H1 (cell line): ENCODE measurements around the gene CXCL5. TPM values are rescaled to one million over a fixed set of nuclear protein-coding genes. Genes with fewer than 3 reads are reported as not detected.

Source experiments
- MAFK ChIP-seq: IDR thresholded peaks from 2 replicates; pipeline ENCODE4 v1.6.1; 2012; ENCODE audit warnings: low read depth, mild to moderate bottlenecking, improper control_type of control experiment, low read length
- POLR2A ChIP-seq, 2 experiments: IDR thresholded peaks; 1 replicate in 1 of 2; 2 replicates in 1 of 2; pipeline ENCODE4 v1.6.1; 2011; ENCODE audit warnings: low read depth in 2 of 2, low read length in 2 of 2, mild to moderate bottlenecking in 2 of 2; ENCODE audit errors: control extremely low read depth in 1 of 2
- RNF2 ChIP-seq: fragments of 200-900, 300-1000 bp; sonication (generic); IDR thresholded peaks from 2 replicates; pipeline ENCODE4 v1.7.1; 2016; ENCODE audit warnings: borderline replicate concordance, low read depth, mild to moderate bottlenecking, antibody characterized with exemption, low read length; ENCODE audit not compliant: poor library complexity, severe bottlenecking; ENCODE audit errors: missing control alignments
- SRF ChIP-seq: IDR thresholded peaks from 2 replicates; pipeline ENCODE4 v1.6.1; 2011; ENCODE audit warnings: mild to moderate bottlenecking, low read depth, low read length, moderate library complexity
- TBP ChIP-seq: IDR thresholded peaks from 2 replicates; pipeline ENCODE4 v1.6.1; 2011; ENCODE audit warnings: low read depth, low read length, improper control_type of control experiment
- polyA plus RNA-seq, 7 experiments: library from polyadenylated mRNA; depleted of rRNA in 3 of 7; stranded (reverse) in 5 of 7; unstranded in 2 of 7; fragments of >200 nt in 5 of 7; fragments of 200-250 nt in 2 of 7; gene quantifications; 1 replicate in 5 of 7; 2 replicates in 1 of 7; 4 replicates in 1 of 7; pipeline versions ENCODE4 v1.2.1 to v1.2.3, GENCODE V29; 2011 to 2013; ENCODE audit warnings: missing spikeins in 2 of 7, mixed read lengths in 2 of 7
- total RNA-seq: library from RNA; stranded (reverse); fragmentation: NEBNext Ultra II Directional; extraction: Animal tissue kit (Norgen Biotek cat#: 25700); gene quantifications from 2 replicates; pipeline ENCODE4 v1.2.1, GENCODE V29; 2021
- TF ChIP-seq, protein P1 (sequence below): fragments of 300-600 bp; sonication (generic); IDR thresholded peaks from 2 replicates; pipeline ENCODE4 v1.7.1; 2012; ENCODE audit warnings: low read length, moderate library complexity, mild to moderate bottlenecking, inconsistent platforms; ENCODE audit not compliant: insufficient replicate concordance

CXCL5 gene
- total and polyA plus RNA-seq, 2 of the 8 experiments (the other 6 are each of a cell fraction or from before 2014, with no cell fraction given) = 10.9 to 15.6 TPM

DNA sequence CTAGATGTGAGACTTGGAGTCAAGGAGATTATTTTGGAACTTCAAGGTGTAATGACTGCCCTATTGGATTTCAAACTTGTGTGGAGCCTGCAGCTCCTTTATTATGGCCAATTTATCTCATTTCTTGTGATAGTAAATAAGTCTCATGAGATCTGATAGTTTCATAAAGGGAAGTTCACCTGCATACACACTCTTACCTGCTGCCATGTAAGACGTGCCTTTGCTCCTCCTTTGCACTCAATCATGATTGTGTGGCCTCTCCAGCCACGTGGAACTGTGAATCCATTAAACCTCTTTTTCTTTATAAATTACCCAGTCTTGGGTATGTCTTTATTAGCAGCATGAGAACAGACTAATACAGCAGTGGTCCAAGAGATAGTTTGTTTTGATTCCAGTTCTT, 35.8 kb downstream of the CXCL5 start (continued):
- TF ChIP-seq, protein P1, sequence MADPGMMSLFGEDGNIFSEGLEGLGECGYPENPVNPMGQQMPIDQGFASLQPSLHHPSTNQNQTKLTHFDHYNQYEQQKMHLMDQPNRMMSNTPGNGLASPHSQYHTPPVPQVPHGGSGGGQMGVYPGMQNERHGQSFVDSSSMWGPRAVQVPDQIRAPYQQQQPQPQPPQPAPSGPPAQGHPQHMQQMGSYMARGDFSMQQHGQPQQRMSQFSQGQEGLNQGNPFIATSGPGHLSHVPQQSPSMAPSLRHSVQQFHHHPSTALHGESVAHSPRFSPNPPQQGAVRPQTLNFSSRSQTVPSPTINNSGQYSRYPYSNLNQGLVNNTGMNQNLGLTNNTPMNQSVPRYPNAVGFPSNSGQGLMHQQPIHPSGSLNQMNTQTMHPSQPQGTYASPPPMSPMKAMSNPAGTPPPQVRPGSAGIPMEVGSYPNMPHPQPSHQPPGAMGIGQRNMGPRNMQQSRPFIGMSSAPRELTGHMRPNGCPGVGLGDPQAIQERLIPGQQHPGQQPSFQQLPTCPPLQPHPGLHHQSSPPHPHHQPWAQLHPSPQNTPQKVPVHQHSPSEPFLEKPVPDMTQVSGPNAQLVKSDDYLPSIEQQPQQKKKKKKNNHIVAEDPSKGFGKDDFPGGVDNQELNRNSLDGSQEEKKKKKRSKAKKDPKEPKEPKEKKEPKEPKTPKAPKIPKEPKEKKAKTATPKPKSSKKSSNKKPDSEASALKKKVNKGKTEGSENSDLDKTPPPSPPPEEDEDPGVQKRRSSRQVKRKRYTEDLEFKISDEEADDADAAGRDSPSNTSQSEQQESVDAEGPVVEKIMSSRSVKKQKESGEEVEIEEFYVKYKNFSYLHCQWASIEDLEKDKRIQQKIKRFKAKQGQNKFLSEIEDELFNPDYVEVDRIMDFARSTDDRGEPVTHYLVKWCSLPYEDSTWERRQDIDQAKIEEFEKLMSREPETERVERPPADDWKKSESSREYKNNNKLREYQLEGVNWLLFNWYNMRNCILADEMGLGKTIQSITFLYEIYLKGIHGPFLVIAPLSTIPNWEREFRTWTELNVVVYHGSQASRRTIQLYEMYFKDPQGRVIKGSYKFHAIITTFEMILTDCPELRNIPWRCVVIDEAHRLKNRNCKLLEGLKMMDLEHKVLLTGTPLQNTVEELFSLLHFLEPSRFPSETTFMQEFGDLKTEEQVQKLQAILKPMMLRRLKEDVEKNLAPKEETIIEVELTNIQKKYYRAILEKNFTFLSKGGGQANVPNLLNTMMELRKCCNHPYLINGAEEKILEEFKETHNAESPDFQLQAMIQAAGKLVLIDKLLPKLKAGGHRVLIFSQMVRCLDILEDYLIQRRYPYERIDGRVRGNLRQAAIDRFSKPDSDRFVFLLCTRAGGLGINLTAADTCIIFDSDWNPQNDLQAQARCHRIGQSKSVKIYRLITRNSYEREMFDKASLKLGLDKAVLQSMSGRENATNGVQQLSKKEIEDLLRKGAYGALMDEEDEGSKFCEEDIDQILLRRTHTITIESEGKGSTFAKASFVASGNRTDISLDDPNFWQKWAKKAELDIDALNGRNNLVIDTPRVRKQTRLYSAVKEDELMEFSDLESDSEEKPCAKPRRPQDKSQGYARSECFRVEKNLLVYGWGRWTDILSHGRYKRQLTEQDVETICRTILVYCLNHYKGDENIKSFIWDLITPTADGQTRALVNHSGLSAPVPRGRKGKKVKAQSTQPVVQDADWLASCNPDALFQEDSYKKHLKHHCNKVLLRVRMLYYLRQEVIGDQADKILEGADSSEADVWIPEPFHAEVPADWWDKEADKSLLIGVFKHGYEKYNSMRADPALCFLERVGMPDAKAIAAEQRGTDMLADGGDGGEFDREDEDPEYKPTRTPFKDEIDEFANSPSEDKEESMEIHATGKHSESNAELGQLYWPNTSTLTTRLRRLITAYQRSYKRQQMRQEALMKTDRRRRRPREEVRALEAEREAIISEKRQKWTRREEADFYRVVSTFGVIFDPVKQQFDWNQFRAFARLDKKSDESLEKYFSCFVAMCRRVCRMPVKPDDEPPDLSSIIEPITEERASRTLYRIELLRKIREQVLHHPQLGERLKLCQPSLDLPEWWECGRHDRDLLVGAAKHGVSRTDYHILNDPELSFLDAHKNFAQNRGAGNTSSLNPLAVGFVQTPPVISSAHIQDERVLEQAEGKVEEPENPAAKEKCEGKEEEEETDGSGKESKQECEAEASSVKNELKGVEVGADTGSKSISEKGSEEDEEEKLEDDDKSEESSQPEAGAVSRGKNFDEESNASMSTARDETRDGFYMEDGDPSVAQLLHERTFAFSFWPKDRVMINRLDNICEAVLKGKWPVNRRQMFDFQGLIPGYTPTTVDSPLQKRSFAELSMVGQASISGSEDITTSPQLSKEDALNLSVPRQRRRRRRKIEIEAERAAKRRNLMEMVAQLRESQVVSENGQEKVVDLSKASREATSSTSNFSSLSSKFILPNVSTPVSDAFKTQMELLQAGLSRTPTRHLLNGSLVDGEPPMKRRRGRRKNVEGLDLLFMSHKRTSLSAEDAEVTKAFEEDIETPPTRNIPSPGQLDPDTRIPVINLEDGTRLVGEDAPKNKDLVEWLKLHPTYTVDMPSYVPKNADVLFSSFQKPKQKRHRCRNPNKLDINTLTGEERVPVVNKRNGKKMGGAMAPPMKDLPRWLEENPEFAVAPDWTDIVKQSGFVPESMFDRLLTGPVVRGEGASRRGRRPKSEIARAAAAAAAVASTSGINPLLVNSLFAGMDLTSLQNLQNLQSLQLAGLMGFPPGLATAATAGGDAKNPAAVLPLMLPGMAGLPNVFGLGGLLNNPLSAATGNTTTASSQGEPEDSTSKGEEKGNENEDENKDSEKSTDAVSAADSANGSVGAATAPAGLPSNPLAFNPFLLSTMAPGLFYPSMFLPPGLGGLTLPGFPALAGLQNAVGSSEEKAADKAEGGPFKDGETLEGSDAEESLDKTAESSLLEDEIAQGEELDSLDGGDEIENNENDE = no peak
- TF ChIP-seq RNF2 = no peak
- no peak for TF ChIP-seq POLR2A (IDR thresholded peaks at IDR 0.05; ENCODE audit: control extremely low read depth in 1 of 2, low read depth in 2 of 2, low read length in 2 of 2)
- no peak for TF ChIP-seq SRF
- no peak for TF ChIP-seq MAFK
- no peak for TF ChIP-seq TBP
